ENCODE data around the gene GCGR. TPM values are rescaled to one million over a fixed set of nuclear protein-coding genes. Genes with fewer than 3 reads are reported as not detected.

GCGR gene
- total and polyA plus RNA-seq, 2 of the 13 experiments (the other 11 are each of a cell fraction or from before 2014, with no cell fraction given), result 0.04 to 0.13 TPM

- no peak for TF ChIP-seq ZSCAN12 (CRISPR knock-in tag; IDR thresholded peaks at IDR 0.05)
- no peak for TF ChIP-seq SP140L (CRISPR knock-in tag; IDR thresholded peaks at IDR 0.05; ENCODE audit: borderline replicate concordance)
- TF ChIP-seq ZKSCAN1 (IDR thresholded peaks at IDR 0.05; ENCODE audit: low read length), result no peak
- TF ChIP-seq E2F1 (CRISPR knock-in tag; IDR thresholded peaks at IDR 0.05), result no peak
- peak; percentile 61 for TF ChIP-seq XRCC5 (optimal IDR thresholded peaks at IDR 0.05; ENCODE audit: low read length)
- TF ChIP-seq NCOR1 (IDR thresholded peaks at IDR 0.05; ENCODE audit: borderline replicate concordance, low read length), result no peak
- TF ChIP-seq NR0B2 (CRISPR knock-in tag; IDR thresholded peaks at IDR 0.05), result no peak
- no peak for TF ChIP-seq ZNF660 (CRISPR knock-in tag; IDR thresholded peaks at IDR 0.05; ENCODE audit: borderline replicate concordance, low read depth)
- no peak for TF ChIP-seq ZNF580 (CRISPR knock-in tag; IDR thresholded peaks at IDR 0.05; ENCODE audit: borderline replicate concordance, low read depth)
- TF ChIP-seq ZNF780A (CRISPR knock-in tag; IDR thresholded peaks at IDR 0.05), result peak; percentile 92
- TF ChIP-seq CAMTA2 (CRISPR knock-in tag; IDR thresholded peaks at IDR 0.05; ENCODE audit: borderline replicate concordance), result no peak
- TF ChIP-seq GRHL1 (CRISPR knock-in tag; conservative IDR thresholded peaks at IDR 0.05), result no peak
- TF ChIP-seq ZNF263 (CRISPR knock-in tag; IDR thresholded peaks at IDR 0.05), result peak; percentile 72
- no peak for TF ChIP-seq ZNF230 (CRISPR knock-in tag; IDR thresholded peaks at IDR 0.05)
- TF ChIP-seq ZFP1 (CRISPR knock-in tag; IDR thresholded peaks at IDR 0.05), result no peak
- no peak for TF ChIP-seq E2F5 (CRISPR knock-in tag; conservative IDR thresholded peaks at IDR 0.05)
- TF ChIP-seq ZSCAN20 (CRISPR knock-in tag; IDR thresholded peaks at IDR 0.05; ENCODE audit: borderline replicate concordance), result no peak
- TF ChIP-seq U2AF1 (optimal IDR thresholded peaks at IDR 0.05; ENCODE audit: low read depth, low read length), result no peak
- TF ChIP-seq KLF12 (CRISPR knock-in tag; IDR thresholded peaks at IDR 0.05; ENCODE audit: borderline replicate concordance), result no peak
- TF ChIP-seq HMG20A (CRISPR knock-in tag; IDR thresholded peaks at IDR 0.05; ENCODE audit: borderline replicate concordance), result no peak
- TF ChIP-seq STAG1 (CRISPR knock-in tag; IDR thresholded peaks at IDR 0.05), result peak; percentile 48
- 0 out of 2 replicates have a peak, but pooled peaks have one; percentile 26 for TF ChIP-seq MYC (CRISPR knock-in tag; IDR thresholded peaks at IDR 0.05; ENCODE audit: borderline replicate concordance)
- no peak for TF ChIP-seq ZFY (CRISPR knock-in tag; IDR thresholded peaks at IDR 0.05)
- TF ChIP-seq ZNF691 (CRISPR knock-in tag; IDR thresholded peaks at IDR 0.05; ENCODE audit: borderline replicate concordance, low read depth), result peak; percentile 53; the same call in 1 of the 2 replicates
- no peak for TF ChIP-seq MED13 (CRISPR knock-in tag; IDR thresholded peaks at IDR 0.05)
Observed at GRCh38 chr17:81808778-81809555, 5.0 kb downstream of the GCGR start (continued).

All from HepG2 (cell line).